NOMO-1 treated with dmso at 0.1 percent for 144 hours (cell line): Measurements from ENCODE around the gene ARFRP1.
"Not testable (repeated sequence)": the region's sequence is repeated elsewhere in the genome, so short reads cannot be mapped to it uniquely, and the experiment has no call there.

ENCODE experiments used
- DNase-seq: peaks from one replicate; lab custom pipeline; 2025; ENCODE audit not compliant: unreplicated experiment; lab: John Stamatoyannopoulos, UW

Gene ARFRP1

DNA sequence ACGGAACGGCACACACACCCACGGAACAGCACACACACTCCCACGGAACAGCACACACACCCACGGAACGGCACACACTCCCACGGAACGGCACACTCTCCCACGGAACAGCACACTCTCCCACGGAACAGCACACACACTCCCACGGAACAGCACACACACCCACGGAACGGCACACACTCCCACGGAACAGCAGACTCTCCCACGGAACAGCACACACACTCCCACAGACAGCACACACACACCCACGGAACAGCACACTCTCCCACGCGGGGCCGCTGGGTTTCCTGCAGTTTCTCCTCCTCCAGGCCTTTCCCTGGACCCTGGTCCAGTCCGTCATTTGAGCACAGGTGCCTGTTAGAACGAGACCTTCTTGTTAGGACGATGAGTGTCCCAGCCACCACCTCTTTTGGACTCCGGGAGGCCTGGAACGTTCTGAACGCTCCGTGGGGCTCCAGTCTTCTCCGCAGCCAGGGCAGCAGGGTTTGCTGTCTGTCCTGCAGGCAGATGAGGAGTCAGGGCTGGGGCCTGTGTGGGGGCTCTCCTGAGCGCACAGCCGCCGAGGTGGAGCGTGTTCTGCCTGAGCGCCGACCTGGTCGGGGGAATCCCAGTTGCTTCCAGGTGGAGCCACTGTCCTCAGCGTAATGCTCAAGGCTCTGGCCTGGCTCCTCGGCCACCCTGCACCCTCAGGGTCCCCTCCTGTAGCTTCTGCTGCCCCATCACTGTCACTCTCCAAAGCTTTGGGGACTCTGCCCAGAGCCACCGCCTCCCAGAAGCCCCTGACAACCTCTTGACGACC is 28.9 kb downstream of the ARFRP1 start:
- DNase-seq = no peak

- no peak for DNase-seq
Measured at GRCh38 chr20:63678071-63678470, 29.7 kb downstream of the ARFRP1 start.

DNA sequence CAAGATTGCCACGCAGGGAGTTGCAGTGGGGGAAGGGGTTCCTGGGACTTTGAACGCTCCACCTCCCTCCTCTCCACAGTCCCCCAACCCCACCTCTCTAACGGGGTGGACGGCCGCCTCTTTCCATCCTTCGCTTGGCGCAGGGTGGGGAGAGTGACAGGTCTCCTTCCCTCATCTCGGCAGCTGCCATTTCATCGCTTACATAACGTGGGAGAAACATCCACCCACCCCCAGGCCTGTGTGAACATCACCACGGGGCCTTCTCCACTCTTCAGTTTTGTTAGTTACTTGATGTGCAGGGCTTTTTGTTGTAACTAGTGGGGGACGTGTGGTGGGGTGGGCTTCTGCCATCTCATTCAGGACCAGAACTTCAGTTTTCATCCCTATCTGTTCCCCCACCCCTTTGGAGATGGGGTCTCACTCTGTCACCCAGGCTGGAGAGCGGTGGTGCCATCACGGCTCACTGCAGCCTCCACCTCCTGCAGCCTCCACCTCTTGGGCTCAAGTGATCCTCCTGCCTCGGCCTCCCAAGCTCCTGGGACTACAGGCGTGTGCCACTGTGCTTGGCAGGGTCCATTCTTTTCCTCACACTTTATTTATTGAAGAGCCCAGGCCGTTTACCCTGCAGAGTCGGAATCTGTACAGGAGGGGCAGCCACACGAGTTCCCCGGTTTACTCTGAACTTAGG is 32.0 kb downstream of the ARFRP1 start:
- DNase-seq = no peak

DNA sequence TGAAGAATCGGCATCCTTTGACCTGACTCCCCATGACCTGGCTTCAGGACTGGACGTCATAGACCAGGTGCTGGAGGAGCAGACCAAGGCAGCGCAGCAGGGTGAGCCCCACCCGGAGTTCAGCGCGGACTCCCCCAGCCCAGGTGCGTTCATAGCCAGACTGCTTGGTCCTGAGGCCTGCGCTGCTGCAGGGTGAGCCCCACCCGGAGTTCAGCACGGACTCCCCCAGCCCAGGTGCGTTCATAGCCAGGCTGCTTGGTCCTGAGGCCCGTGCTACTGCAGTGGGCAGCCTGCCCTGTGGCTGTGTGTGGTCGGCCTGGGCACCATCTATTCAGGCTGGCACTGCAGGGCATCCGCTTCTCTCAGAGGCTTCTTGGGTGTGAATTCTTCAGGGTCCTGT is 33.8 kb downstream of the ARFRP1 start:
- DNase-seq = no peak

DNA sequence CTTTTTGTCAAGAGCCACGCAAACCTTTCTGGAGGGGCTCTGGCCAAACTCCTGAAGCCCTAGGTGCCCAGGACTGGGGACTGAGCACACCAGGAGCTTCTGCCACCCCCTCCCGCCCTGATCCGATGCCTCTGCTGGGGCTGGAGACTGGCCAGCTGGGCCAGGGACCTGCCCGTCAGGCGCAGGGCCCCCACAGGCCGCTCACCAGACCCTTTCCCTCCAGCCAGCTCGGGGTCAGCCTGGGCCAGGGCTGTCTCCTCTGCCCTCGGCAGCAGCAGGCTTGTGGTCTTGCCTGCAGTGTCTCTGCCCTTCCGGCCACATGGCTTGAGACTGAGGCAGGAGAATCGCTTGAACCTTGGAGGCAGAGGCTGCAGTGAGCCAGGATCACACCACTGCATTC is 35.1 kb downstream of the ARFRP1 start:
- no peak for DNase-seq

DNA sequence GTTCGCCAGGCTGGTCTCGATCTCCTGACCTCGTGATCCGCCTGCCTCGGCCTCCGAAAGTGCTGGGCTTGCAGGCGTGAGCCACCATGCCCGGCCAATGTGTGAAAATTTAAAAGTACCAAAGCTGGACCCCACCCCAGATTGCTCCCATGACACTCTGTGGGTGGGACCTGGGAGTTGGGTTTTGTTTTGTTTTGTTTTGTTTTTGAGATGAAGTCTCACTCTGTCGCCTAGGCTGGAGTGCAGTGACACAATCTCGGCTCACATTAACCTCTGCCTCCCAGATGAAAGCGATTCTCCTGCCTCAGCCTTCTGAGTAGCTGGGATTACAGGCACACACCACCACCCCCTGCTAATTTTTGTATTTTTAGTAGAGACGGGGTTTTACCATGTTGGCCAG is 36.1 kb downstream of the ARFRP1 start:
- not testable (repeated sequence) for DNase-seq

DNA sequence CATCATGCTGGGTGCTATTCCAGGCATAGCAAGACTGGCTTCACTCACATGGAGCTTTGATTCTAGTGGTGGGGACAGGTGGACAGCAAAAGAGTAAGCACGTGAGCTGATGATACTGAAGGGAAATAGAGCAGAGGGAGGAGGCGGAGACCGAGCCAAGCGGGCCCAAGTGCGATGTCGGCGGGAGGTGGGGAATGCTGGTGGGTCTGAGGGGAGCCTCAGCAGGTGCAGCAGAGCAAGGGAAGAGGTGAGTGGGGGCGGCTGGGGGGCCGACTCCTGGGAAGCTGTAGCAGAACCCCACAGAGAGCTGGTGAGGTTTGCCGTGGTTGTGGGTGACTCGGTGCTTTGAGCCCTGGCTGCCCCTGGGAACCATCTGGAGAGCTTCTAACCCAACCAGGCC is 39.4 kb downstream of the ARFRP1 start:
- DNase-seq = no peak

DNA sequence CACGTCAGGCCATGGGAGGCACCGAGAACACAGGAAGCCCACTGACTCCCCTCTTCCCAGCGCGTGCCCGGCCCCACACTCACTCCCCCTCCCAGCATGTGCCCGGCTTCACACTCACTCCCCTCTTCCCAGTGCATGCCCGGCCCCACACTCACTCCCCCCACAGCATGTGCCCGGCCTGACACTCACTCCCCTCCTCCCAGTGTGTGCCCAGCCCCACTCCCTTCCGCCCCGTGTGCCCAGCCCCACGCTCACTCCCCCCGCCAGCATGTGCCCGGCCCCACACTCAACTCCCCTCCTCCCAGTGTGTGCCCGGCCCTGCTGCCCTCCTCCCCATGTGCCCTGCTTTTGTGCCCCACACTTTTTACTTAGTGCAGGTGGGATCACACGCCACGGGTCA is 39.9 kb downstream of the ARFRP1 start:
- no peak for DNase-seq

DNA sequence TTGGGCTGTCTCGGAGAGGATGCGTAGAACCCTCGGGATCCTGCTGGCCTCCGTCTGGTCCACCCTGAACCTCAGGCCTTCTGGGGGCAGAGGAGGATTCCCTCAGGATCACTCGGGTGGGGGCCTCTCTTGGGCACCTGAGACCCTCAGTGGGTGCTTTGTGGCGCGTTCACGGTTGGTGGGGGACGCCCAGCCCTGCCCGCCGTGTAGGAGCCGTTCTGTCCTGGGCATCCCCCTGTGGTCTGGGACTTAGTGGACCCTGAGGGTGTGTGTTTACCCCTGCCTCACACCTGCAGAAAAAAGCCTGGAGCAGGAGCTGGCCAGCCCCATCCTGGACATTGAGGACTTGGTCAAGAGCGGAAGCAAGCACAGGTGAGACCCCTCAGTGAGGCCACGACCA is 42.1 kb downstream of the ARFRP1 start:
- no peak for DNase-seq

DNA sequence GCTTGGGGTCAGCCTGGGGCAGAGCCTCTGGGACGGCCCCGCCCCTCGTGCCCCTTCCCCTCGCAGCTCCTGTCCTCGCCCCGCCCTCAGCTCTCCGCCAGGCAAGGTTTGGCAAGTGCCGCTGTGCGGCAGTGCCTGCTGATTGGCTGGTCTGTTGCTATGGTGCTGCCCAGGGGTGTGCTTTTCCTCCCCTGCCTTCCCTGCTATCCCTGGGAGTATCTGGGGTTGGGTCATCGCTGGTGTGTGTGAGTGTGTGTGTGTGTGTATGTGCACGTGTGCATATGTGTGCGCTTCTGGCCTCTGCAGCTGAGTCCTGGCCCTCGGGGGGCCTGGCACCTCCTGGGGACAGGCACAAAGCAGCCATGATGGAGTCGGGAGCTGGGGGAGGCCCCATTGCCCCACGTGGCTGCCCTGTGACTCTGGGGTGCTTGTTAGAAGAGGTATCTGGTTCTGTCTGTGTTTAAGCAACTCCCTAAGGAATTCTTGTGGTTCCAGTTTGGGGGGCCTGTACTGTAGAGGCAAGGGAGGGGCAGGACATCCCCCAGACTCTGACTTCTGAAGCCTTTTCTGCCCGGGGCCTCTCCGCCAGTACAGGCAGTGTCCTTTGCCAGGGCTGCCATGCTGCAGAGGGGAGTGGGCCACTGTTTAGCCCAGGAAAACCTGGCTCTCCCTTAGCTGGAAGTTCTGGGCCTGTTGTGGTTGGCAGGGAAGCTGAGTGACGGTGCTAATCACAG is 42.7 kb downstream of the ARFRP1 start:
- DNase-seq = no peak

- DNase-seq = no peak
Measured at GRCh38 chr20:63664143-63664851, 43.5 kb downstream of the ARFRP1 start.

GRCh38 chr20:63663332-63664066 is 44.3 kb downstream of the ARFRP1 start:
- DNase-seq = no peak

GRCh38 chr20:63662813-63663189 is 45.0 kb downstream of the ARFRP1 start:
- no peak for DNase-seq

DNA sequence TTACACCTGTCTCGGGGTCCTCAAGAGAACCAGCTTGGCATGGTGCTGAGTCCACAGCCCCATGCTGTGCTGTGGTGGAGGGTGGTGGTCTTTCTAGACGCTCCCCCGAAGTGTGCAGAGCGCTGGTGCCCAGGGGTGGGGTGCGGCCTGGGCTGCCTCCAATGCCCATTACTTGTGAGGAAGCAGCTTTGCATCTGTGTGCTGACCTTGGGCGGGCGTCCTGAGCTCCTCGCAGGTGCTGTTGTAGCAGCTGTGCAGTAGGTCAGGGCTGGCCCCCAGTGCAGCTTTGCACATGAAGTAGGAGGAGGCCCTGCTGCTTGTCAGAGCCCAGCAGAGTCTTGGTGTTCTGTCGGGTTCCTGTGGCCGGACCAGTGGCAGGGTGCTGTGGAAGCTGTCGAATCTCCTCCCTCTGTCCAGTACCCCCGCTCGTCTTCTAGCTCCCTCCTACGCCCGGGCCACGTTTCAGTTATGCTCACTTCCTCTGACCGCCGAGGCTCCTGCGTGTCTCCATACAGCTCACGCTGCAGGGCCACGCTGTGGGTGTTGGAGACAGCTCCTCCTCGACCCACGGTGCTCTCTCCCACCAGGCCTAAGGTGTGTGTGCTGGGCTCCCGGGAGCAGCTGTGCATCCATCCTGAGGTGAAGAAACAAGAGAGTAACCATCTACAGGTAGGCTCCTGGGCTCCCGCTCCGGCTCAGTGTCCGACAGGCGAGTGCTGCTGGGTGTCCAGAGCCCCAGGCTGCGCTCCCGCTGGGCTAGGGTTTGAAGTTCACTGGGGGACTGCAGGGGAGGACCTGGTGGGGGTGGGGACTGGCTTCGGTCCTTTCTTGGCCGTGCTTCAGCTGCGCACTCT is 45.6 kb downstream of the ARFRP1 start:
- no peak for DNase-seq

DNA sequence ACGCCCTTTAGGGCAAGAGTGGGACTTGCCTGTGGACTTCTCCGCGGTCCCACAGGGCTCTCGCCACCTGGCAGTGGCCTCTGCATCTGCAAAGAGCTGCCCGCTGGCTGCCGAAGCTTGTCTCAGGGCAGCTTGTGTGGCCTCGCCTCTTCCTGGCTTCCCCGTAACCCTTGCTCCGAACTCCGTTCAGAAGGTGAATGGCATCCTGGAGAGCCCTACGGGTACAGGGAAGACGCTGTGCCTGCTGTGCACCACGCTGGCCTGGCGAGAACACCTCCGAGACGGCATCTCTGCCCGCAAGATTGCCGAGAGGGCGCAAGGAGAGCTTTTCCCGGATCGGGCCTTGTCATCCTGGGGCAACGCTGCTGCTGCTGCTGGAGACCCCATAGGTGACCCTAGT is 46.7 kb downstream of the ARFRP1 start:
- no peak for DNase-seq

DNA sequence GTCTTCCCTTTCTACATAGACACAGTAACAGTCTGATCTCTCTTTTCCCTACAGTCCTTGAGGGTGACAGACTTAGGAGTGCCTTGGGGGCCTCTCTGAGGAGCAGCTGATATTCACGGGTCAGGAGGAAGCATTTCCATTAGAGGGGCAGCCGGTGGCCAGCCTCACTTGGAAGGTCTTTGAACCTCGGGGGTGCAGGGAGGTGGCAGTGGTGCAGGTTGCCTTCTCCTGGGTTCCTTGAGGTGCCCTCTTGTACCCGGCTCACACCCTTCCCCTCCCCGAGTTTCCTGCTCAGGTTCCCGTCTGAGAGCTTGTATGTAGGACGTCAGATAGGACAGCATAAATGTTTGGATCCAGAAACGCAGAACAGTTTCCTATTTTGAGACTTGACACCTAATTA is 47.2 kb downstream of the ARFRP1 start:
- no peak for DNase-seq

GRCh38 chr20:63660174-63660573 is 47.6 kb downstream of the ARFRP1 start:
- not testable (repeated sequence) for DNase-seq

GRCh38 chr20:63659370-63659769 is 48.4 kb downstream of the ARFRP1 start:
- DNase-seq = no peak

- peak; percentile 42 for DNase-seq
Measured at GRCh38 chr20:63658749-63659187, 49.0 kb downstream of the ARFRP1 start.
